ENCODE data around the gene LPCAT2.

The LPCAT2 gene

DNA sequence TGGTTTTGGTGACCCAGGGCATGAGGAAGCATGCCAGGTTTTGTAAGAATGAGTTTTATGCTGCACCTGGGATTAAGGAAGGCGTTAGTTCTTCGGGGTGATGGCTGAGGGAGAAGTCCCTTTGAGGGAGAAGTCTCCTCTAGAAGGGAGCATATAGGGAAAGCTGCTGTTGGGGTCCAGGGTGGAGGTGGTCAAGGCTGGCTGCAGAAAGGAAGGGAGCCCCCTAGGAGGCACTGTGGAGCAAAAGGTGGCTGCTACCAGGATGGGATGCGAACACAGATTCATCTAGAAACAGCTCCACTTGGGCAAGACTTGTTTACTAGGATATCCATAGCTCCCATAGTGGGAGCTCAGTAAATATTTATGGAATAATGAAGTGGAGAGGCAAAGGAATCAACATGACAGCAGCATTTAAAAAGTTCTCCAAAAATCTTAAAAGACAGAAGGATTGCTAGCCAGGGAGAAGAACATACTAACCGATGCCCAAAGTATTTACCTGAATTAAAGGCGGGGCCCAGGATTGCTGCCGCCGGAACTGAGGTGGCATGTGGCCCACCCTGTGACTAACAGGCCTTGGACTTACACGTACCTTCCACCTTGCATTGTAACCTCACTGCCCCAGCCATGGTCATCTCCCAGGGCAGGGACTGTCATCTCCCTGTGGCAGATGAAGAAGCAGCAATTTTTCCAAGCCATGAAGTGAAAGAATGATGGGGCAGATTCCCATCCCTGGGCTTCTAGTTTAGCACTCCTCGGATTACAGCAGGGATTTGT is 7.1 kb upstream of the LPCAT2 start:
- in situ Hi-C loops (cut with MboI; ENCODE audit: low sequenced_read_pairs) = no loop called here

- in situ Hi-C loops (cut with MboI; ENCODE audit: low sequenced_read_pairs) = no loop called here
Observed at GRCh38 chr16:55502801-55503366, 6.0 kb upstream of the LPCAT2 start.

GRCh38 chr16:55503726-55504550 is 4.9 kb upstream of the LPCAT2 start:
- in situ Hi-C loops (cut with MboI; ENCODE audit: low sequenced_read_pairs) = no loop called here

- in situ Hi-C loops (cut with MboI; ENCODE audit: low sequenced_read_pairs) = no loop called here
Observed at GRCh38 chr16:55505333-55506015, 3.4 kb upstream of the LPCAT2 start.

GRCh38 chr16:55506083-55506482 is 2.8 kb upstream of the LPCAT2 start:
- in situ Hi-C loops (cut with MboI; ENCODE audit: low sequenced_read_pairs) = no loop called here

GRCh38 chr16:55506708-55507107 is 2.2 kb upstream of the LPCAT2 start:
- in situ Hi-C loops (cut with MboI; ENCODE audit: low sequenced_read_pairs) = no loop called here

DNA sequence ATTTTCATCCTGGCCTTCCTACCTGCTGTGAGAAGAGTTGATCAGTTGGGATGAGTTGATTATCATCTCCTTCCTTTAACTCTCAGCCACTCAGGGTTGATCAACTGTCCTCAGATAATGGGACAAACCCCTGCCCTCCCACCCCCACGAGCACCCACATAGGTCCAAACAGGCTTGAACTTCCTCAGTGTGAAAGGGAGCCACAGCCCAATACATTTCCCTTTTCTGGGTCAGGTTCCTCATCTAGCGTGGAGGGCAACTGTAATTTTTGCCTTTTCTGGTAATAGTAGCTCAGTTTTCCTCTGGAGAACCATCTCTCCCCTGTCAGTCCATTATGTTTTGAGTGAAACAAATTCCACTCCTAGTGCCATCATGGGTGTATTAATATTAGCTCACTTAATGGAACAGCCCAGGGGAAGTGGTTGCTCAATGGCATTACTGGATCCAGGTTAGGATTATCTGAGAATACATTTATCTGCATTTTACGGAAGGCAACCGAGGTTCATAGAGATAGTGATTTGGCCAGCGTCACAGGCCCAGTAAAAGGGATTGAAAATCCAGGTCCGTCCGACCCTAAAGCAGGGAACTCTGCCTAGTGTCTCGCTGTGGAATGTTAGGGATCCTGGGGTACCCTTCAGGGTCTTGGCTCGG is 476 bp upstream of the LPCAT2 start:
- in situ Hi-C loops (cut with MboI; ENCODE audit: low sequenced_read_pairs) = no loop called here

DNA sequence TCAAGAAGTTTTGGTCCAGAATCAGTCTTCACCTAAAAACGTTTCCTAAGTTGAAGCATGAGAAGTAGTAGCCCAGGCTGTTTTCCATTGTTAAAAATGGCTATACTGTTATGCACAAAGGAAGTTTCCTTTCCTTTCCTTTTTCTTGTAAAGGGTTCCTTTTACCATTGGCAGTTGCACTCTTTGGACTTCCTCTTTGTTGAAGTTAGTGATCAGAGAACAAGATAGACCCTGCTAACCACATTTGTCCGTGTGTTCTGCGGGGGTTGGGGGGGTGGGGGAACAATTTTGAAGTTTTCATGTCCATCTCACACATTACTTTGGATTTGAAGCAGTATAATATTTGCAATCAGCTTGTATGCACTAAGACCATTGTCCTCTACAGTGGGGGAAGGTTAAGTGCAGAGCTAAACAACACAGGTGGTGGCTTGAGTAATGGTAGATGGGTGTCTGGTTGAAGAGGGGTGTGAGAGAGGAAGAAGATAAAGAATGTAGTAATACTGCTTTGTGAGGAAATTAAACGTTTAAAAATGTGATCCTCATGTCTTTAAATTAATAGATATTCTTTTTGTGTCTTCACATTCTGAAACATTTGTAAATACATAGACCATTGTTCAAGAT is 1.4 kb downstream of the LPCAT2 start:
- in situ Hi-C loops (cut with MboI; ENCODE audit: low sequenced_read_pairs) = no loop called here

- in situ Hi-C loops (cut with MboI; ENCODE audit: low sequenced_read_pairs) = no loop called here
Observed at GRCh38 chr16:55512941-55513340, 4.1 kb downstream of the LPCAT2 start.

- in situ Hi-C loops (cut with MboI; ENCODE audit: low sequenced_read_pairs) = no loop called here
Observed at GRCh38 chr16:55513616-55514015, 4.7 kb downstream of the LPCAT2 start.

GRCh38 chr16:55515111-55515510 is 6.2 kb downstream of the LPCAT2 start:
- in situ Hi-C loops (cut with MboI; ENCODE audit: low sequenced_read_pairs) = no loop called here

- in situ Hi-C loops (cut with MboI; ENCODE audit: low sequenced_read_pairs) = no loop called here
Observed at GRCh38 chr16:55521792-55522191, 12.9 kb downstream of the LPCAT2 start.

GRCh38 chr16:55526441-55526840 is 17.6 kb downstream of the LPCAT2 start:
- in situ Hi-C loops (cut with MboI; ENCODE audit: low sequenced_read_pairs) = no loop called here

- in situ Hi-C loops (cut with MboI; ENCODE audit: low sequenced_read_pairs) = no loop called here
Observed at GRCh38 chr16:55527885-55528284, 19.0 kb downstream of the LPCAT2 start.

DNA sequence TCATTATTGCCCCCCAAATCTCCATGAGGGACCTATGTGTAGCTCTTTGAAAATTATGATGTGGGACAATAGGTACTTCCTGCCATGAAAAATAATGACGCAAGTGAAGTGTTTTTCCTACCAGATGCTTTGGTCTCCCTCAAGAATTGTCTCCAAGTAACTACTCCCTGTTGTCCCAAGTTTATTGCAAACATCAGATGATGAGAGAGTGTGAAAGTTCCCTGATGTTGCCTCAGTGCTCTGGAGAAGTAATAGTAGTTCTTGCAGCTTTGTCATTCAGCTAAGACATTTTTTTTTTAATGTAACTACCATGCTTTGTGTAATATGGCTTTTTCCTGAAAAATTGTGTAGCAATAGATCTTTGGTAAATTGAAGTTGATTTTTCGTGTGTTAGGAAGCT is 20.1 kb downstream of the LPCAT2 start:
- in situ Hi-C loops (cut with MboI; ENCODE audit: low sequenced_read_pairs) = no loop called here

- in situ Hi-C loops (cut with MboI; ENCODE audit: low sequenced_read_pairs) = no loop called here
Observed at GRCh38 chr16:55530316-55530856, 21.5 kb downstream of the LPCAT2 start.

- in situ Hi-C loops (cut with MboI; ENCODE audit: low sequenced_read_pairs) = no loop called here
Observed at GRCh38 chr16:55532227-55532626, 23.4 kb downstream of the LPCAT2 start.

DNA sequence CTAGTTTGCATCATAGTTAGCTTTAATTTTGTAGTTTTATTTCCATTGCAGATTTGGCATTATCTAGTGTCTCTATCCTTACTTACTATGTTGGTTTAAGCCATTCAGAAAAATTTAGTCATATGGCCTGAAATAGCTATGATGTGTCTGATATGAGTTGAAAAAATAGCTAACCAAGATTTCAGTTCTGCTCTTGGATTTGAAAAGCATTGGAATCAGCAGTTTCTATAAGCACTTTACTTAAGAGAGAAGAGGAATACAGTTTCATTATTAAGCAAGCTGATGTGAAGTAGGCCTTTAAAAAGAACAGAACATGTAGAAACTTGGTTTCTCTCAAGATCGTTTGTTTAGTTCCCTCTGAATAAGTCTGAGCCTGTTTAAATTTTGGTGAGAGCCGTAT is 25.9 kb downstream of the LPCAT2 start:
- in situ Hi-C loops (cut with MboI; ENCODE audit: low sequenced_read_pairs) = no loop called here

DNA sequence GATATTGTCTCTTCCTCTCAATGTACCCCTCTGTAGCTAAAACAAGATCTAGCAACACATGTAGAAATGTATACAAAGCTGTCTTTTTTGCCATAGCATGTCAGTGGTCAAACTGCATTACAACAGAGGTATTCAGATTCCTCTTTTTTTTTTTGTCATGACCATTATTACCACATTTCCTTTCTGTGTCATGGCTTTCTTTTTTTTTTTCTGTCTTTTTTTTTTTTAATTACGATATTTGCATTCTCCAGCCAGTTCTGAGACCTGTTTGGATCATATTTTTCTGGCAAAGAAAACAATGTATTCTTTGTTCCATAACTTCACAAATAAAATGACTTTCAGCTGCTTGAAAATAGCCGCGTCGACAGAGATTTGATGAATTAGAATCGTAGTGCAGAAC is 30.2 kb downstream of the LPCAT2 start:
- in situ Hi-C loops (cut with MboI; ENCODE audit: low sequenced_read_pairs) = no loop called here

DNA sequence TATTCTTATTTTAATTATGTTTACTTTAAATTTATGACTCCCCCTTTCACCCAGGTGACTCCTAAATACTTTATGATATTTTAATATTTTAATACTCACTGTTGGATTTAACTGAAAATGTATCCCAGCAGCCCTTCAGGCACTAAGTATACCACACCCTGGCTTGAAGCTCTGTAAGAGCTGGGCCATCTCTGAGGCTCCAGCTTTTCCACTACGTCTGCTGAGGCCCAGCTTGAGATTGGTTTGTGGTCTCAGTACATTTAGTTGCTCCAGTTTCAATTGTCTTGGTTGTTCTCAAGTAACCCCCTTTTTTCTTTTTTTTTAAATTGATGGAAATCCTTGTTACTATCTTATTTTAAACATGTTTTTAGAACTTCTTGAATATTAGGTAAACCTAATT is 30.6 kb downstream of the LPCAT2 start:
- in situ Hi-C loops (cut with MboI; ENCODE audit: low sequenced_read_pairs) = no loop called here
